HG03025 (cell line): ENCODE data around the gene DDX55.
"Not testable (repeated sequence)": the region's sequence is repeated elsewhere in the genome, so short reads cannot be mapped to it uniquely, and the experiment has no call there.

ENCODE experiments used
- ATAC-seq: cut with Tn5 transposase; IDR thresholded peaks from one replicate; pipeline ENCODE4 v1.9.1; 2021; ENCODE audit warnings: mild to moderate bottlenecking, moderate library complexity; ENCODE audit not compliant: unreplicated experiment, low FRiP score

Gene DDX55

GRCh38 chr12:123601602-123602489 is at the start of gene DDX55:
DDX55 (plus strand) TSS chr12:123602099; CDS start chr12:123602149, 50 bp downstream.
- ATAC-seq, result peak; percentile 82

- not testable (repeated sequence) for ATAC-seq
These were observed 47.8 kb upstream of the DDX55 start for GRCh38 chr12:123554136-123554535.

- not testable (repeated sequence) for ATAC-seq
These were observed 47.1 kb upstream of the DDX55 start for GRCh38 chr12:123554843-123555242.

- ATAC-seq, result not testable (repeated sequence)
These were observed 43.4 kb upstream of the DDX55 start for GRCh38 chr12:123558487-123558886.

- ATAC-seq, result no peak
These were observed 42.4 kb upstream of the DDX55 start for GRCh38 chr12:123559468-123559867.

GRCh38 chr12:123571343-123571813 is 30.5 kb upstream of the DDX55 start:
- no peak for ATAC-seq

GRCh38 chr12:123572391-123572790 is 29.5 kb upstream of the DDX55 start:
- ATAC-seq, result no peak

GRCh38 chr12:123573870-123574269 is 28.0 kb upstream of the DDX55 start:
- ATAC-seq, result no peak

- ATAC-seq, result no peak
These were observed 25.3 kb upstream of the DDX55 start for GRCh38 chr12:123576611-123577010.

- no peak for ATAC-seq
These were observed 23.7 kb upstream of the DDX55 start for GRCh38 chr12:123578243-123578642.

- ATAC-seq, result not testable (repeated sequence)
These were observed 23.1 kb upstream of the DDX55 start for GRCh38 chr12:123578829-123579228.

- no peak for ATAC-seq
These were observed 21.1 kb upstream of the DDX55 start for GRCh38 chr12:123580772-123581171.

- no peak for ATAC-seq
These were observed 10.0 kb upstream of the DDX55 start for GRCh38 chr12:123591702-123592481.

GRCh38 chr12:123595729-123596128 is 6.2 kb upstream of the DDX55 start:
- no peak for ATAC-seq

- no peak for ATAC-seq
These were observed 4.8 kb upstream of the DDX55 start for GRCh38 chr12:123597100-123597499.

GRCh38 chr12:123598522-123598921 is 3.4 kb upstream of the DDX55 start:
- no peak for ATAC-seq

GRCh38 chr12:123599310-123599709 is 2.6 kb upstream of the DDX55 start:
- ATAC-seq, result no peak

- no peak for ATAC-seq
These were observed 2.2 kb upstream of the DDX55 start for GRCh38 chr12:123599721-123600120.

- ATAC-seq, result no peak
These were observed 824 bp downstream of the DDX55 start for GRCh38 chr12:123602651-123603195.

GRCh38 chr12:123603495-123603894 is 1.6 kb downstream of the DDX55 start:
- not testable (repeated sequence) for ATAC-seq

GRCh38 chr12:123607756-123608155 is 5.9 kb downstream of the DDX55 start:
- no peak for ATAC-seq
